HG03095 (cell line): ENCODE data around the gene DLG2.
"Not testable (repeated sequence)": the region's sequence is repeated elsewhere in the genome, so short reads cannot be mapped to it uniquely, and the experiment has no call there.

Source experiments
- ATAC-seq: cut with Tn5 transposase; IDR thresholded peaks from one replicate; pipeline ENCODE4 v1.9.1; 2021; ENCODE audit warnings: moderate library complexity; ENCODE audit not compliant: unreplicated experiment

The DLG2 gene

DNA sequence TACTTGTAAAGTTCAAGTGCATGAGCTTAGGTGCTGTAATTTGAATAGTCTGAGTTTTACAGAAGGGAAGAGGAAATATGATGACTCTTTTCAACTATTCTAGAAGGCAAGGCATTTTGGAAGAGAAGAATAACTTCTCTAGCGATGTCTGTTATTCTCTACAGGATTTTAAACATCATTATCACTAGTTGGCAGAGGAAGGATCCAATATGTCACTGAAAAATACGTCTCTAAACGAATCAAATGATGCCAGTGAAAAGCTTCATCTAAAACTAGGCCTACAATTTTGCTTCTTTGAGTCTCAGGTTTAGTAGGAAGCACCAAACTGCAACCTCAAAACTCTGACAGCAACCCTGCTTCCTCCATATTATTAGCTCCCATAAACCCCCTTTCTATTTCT, 581.4 kb downstream of the DLG2 start:
- ATAC-seq, result no peak

DNA sequence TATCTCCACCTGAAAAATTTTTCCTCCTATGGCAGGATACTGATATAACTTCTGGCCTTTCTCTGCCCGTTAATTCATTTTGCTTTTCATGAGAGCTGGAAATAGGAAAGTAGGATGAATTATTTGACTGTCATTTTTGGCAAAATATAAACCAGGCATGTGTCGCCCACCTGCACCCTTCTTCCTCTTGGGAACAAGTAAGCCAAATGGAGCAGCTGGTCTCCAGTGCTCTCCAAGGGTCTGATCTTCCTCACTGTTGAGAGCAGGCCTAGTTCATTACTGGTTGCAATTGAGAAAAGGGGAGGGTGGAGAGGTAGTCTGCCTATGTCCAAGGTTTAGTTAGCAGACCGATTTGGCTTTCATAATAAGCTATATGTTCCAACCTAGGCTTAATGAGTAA, 582.2 kb downstream of the DLG2 start:
- ATAC-seq, result no peak

DNA sequence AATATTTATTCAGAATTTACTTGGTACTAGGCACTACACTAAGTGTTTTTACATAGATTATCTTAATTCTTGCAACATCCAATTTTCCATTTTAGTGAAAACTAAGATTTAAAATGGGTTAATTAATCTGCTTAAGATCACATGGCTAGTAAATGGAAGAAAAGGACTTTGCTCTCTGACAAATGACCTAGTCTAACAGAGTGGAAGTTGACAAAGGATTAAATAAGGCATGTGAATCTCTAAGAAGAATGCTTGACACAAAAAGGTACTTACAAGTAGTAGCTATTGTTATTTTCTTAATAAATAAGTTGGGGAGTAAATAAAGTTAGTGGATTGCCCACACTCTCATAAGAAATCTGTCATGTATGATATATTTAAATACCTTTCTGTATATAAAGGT, 584.8 kb downstream of the DLG2 start:
- ATAC-seq, result no peak

DNA sequence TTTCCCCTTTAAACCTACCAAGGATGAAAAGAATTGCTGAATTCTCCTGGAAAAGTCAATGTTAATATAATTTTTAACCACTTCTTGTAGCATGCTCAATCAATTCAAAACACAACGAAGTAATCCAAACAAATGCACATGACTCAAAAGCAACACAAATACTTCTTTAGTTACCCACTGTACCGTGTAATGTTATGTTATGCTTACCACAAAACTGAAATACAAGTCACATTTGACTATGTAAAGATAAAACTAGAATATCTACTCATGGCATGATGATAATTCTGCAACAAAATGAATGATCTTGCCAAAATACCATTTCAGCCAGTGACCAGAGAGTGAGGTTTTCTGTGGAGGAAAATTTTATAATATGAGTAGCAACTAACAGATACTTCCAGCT, 587.0 kb downstream of the DLG2 start:
- no peak for ATAC-seq

DNA sequence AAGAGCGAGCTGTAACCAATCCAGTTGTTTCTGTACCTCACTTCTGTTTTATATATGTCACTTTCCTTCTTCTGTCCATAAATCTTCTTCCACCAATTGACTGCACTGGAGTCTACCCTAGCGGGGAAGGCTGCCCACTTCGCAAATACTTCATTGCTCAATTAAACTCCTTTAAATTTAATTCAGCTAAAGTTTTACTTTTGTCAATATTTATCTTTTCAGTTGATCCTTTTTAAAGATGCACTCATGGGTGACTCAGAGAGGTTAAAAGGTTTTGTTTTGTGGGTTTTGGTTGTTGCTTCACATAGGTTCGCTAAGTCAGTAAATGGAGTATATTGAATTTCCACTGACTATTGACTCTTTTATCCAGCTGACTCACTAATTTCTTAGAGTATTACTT, 597.2 kb downstream of the DLG2 start:
- ATAC-seq, result no peak

DNA sequence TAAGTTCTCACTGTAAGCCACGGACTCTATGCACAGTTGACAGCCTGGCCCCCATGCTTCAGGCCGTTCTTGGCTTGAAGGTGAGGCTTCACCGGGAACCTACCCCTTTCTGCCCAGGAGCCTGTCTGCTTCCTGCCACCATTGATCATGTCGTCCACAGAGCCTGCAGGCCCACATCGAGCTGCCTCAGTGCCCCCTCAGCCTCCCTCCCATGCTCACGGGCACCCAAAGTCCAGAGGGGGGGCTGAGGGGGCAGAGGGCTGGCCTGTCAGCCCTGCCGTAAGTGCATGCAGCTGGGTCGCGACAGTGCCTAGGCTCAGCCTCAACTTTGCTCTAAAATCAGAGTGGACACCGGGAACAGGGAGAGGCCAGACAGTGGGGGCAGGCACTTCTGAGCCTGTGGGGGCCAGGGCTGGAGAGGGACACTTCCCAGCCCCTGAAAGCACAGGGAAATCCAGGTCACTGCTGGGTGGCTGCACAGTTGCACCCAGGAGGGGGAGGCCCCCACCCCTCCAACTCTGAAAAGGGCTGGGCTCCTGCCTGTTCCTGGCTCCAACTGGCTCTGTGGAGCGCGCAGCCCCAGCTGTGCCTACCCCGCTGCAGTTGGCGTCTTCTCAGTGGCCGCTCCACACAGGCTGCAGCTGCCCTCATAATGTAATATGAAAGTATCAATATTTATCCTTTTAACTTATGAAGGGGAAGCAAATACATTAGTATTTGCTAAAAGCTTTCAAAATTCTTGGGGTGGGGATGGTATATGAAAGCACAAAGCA, 598.6 kb downstream of the DLG2 start:
- no peak for ATAC-seq

DNA sequence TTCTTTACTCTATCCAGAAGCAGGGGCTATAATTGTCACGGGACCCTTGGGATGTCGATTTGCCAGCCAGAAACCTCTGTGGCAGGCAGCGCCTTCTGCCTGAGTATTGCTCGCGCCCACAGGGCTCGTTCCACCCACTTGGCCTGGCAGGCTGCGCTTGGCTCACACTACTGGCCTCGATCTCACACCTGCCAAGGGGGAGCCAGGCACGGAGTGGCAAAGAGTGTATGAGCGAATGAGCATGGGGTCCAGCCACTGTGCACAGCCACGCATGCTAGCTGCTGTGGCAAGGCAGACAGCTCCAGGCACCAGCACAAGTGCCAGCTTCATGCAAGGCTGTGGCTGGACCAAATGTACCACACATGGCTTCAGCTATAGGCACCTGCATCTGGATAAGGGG, 599.8 kb downstream of the DLG2 start:
- ATAC-seq, result no peak

DNA sequence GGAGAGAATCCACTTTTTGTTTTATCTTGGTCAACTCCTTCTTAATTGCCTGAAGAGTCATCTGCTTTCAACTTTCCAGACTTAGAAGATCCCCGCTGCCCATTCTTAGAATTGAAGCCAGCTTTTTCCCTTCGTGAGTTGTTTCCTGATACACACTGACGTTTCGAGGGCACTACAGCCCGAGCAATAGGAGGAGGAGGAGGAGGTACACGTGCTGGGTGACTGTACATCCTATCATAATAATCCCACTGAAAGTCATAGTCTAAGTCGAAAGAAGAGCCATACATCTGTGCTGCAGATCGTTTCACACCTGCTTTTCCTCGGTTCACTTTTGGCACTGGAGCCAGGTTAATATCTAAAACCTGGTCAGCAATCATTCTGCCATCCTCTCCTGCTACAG, 606.1 kb downstream of the DLG2 start:
- ATAC-seq, result no peak

DNA sequence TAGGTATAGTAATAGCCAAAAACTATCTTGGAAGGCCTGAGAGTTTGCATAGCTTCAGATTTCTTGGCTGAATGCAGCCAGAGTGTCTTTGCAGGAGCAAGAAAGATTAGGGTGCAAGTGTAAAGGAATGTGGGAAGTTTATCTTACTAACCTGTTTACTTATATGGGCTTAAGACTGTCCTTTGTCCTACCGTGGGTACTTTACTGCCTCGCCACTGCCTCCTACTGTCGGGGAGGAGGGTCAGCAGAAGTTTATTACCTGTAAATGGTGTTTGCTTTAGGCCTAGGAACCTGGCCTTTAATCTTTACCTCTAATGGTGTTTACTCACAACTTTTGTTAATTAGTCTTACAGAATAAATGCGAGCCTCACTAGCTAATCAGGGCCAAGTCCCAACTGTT, 633.8 kb downstream of the DLG2 start:
- ATAC-seq, result no peak

DNA sequence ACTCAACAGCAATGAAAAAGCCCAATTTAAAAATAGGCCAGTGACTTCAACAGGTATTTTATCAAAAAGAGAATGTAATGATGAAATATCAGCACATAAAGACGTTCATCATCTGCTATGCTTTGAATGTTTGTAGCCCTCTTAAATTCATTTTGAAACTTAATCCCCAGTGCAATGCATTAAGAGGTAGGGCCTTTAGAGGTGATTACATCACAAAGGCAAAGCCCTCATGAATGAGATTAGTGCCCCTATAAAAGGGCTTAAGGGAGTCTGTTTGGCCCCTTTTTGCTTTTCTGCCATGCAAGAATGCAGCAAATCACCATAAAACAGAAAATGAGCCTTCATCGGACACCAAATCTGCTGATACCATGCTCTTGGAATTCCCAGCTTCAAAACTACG, 637.0 kb downstream of the DLG2 start:
- no peak for ATAC-seq

DNA sequence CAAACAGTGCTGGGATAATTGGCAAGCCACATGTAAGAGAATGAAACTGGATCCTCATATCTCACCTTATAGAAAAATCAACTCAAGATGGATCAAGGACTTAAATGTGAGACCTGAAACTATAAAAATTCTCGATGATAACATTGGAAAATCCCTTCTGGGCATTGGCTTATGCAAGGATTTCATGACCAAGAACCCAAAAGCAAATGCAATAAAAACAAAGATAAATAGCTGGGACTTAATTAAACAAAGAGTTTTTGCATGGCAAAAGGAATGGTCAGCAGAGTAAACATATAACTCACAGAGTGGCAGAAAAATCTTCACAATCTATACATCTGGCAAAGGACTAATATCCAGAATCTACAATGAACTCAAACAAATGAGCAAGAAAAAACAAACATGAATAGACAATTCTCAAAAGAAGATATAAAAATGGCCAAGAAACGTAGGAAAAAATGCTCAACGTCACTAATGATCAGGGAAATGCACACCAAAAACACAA, 639.4 kb downstream of the DLG2 start:
- ATAC-seq, result not testable (repeated sequence)

DNA sequence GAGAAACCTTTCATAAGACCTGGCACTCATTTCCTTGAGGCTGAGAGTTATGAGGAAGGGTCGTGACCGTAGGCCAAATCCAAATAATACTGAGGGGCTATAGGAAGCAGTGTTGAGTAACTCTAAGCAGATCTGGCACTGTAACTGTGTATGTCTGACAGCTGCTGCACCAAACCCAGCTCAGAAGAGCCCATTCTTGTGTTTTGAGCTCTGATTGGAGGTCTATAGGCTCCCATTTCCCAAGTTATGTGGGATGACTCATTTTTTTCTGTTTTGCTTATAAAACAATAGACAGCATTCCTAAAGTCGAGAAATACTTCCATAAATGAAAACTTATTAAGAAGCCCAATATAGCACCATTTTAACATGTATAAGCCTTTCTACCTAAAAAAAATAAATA, 645.8 kb downstream of the DLG2 start:
- no peak for ATAC-seq

DNA sequence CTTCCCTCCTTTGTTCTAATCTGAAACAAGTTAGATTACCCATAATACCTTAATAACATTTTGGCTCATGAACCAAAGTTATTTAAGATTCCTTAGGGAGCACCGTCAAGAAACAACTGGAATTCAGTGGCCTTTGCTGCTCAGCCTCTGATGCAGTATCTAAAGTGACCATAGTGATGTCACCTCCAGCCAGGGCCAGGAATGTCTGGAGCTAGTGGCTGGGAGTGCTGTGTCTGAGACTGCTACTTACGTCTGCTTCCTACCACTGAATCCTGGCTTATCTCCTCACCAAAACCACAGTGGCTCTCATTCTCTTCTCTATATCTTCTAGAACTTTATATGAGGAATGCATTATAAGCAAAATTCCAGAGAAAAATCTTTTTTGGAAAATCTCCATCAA, 658.0 kb downstream of the DLG2 start:
- no peak for ATAC-seq

DNA sequence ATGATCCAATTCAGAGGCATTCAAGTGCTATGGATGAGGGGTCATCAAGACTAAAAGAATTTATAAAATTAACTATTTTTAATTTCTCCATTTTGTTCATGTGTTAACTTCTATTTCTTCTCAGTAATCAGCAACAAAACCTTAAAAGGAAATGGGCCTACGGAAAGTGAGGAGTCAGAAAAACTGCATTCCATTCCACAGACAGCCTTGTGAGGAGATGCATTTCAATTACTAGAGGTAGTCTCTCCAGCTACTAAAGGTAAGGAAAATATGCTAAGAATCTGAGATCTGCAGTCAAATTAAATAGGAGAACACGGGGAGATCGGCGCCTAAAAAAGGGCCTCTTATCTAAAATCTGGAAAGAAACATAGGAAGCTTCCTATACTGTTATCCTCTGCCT, 661.7 kb downstream of the DLG2 start:
- ATAC-seq, result no peak

DNA sequence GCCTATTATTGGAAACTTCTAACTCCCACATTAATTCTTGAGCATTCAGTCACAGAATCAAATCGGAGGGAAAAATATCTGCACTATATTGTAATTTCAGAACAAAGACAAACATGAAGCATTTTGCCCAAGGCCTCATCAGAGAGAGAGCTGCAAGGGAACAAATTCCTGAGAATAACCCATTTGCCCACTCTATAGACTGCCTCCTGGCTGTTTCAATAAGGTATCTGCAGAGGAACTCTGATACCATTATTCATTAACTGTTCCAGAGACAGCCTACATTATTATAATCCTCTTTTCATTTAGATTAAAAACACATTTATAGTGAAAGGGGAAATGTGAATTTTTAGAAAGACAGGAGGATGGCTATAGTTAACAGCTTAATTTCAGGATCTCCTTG, 663.9 kb downstream of the DLG2 start:
- ATAC-seq, result no peak

DNA sequence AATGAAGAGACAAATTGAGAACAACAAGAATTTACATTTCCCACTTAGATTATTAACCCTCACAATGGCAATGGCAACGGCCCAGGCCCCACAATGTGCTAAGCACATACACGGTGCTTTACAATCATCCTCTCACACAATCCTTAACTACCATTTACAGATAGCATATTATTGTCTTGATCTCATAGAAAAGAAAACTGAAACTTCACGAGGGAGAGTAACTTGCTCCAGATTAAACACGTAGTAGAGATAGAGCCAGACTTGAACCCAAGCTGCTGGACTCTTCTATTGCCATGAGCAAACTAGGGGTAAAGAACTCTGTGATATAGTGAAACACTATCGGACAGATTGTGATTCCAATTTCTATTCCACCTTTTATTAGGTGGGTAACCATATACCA, 665.1 kb downstream of the DLG2 start:
- ATAC-seq, result no peak

DNA sequence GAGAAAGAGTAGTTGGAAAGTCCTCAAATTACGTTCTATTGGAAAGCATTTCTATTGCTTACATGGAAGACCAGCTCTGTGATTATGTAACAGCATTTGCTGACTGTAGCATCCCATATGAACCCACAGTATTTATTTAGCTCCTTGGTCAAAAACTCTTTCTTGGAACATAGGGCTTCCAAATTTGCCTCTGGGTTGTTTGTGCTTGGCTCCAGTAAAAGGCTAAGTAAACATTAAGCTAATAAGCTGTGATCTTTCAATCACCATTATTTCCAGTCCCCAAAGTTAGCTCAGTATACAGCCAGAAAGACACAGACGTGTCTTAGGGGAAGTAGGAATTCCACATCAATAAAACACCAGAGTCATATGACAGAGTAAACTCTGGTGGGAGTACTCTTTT, 668.8 kb downstream of the DLG2 start:
- no peak for ATAC-seq

DNA sequence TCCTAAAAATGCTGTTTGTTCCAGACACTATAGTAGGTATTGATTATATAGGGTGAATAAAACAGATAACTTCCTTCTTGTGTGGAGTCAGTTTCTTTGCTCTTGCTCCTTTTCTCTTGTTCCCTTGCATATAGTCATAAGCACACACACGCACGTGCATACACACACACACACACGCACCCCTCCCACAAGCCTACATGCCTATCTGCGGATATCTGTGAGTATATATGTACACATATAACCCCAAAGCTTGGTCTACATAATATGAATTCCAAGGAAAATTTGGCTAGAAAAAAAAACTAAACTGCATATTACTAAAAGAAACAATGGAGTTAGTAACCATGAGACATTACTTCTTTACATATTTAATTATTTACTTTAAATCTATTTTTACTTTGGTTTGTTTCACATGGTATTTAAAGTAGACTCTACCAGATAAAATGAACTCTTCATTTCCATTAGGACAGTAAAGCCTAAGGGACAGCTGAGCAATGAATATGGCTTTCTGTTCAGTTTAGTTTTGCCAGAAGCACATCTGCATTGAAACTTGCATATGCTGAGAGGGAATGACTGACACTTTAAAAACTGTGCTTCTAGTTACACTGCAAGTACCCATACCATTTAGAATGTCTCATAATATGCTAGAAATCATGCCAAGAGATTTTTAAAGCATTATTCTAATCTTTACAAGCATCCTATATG, 676.4 kb downstream of the DLG2 start:
- ATAC-seq, result no peak

DNA sequence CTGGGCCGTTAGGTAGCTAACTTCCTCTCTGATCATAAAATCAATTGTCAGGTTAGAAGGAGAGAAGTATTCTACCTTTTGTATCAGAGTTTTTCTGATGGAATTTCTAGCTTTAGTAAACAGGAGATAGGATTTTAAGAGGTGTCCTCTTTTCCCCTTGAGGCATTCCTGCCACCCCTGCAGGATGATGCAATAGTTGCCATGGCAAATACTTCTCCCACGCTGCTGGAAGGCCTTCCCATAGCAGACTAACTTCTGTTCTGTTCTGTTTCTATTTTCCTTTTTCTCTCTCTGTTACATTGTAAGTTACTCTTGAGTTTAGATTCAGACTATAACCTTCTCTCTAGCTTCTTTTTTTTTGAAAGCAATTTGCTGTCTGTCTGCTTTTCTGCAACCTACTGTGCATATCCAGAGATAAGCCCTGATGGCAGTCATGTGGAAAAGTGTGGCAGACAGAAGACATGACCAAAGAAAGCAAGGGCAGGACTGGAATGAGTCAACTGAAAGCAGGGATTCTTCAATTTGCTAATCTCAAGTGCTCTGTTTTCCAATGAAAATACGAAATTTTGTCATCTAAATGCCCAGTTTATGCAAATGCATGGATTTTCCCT, 679.1 kb downstream of the DLG2 start:
- no peak for ATAC-seq

DNA sequence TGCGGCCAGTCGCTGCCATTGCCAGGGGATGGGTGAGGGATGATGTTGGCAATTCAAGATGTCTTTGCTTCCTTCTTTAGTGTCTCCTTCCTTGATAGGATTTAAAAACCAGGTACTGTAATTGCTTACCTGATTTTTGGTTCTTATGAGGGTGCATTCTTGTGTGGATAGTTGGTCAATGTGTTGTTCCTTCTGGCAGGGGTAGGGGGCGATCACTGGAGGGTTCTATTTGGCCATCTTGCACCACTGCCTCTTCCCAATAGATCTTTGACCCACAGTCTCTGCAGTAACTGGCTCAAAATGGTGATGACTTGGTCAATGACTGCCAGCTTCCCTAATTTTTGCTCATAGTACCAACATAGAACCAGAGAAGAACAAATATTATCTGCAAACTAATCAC, 680.1 kb downstream of the DLG2 start:
- ATAC-seq, result no peak

DNA sequence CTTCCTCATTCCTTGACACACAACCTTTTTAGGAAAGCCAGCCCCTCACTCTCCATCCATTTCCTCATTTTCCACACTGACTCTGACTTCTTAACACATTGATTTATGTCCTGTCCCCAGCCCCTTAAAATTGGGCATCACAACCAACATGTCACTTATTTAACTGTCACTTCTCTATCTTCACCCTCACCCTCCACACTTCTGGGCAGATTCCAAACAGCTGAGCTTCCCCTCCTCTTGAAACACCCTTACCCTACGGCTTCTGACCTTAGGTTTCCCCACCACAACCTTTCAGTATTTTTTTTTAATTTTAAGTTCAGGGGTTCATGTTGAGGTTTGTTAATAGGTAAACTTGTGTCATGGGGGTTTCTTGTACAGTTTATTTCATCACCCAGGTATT, 696.3 kb downstream of the DLG2 start:
- no peak for ATAC-seq

DNA sequence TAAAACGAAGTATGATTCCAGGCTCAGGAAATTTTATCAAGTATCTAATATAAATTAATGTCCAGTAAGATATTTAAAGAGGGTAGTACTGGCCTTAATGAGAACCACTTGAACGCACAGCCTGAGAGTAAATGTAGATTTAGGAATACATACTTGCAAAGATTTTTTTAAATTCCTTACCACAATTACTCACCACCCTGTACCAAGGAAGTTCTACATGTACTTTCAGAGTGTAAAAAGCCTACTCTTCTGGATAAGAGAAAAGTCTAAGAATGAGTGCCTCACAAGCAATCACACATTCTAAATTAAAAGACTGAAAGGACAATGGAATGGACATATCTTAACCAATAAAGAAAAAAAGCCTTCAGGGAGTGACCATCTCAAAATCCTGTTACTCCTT, 697.4 kb downstream of the DLG2 start:
- ATAC-seq, result no peak
